ENCODE measurements around the gene PTPRN2.

The PTPRN2 gene

DNA sequence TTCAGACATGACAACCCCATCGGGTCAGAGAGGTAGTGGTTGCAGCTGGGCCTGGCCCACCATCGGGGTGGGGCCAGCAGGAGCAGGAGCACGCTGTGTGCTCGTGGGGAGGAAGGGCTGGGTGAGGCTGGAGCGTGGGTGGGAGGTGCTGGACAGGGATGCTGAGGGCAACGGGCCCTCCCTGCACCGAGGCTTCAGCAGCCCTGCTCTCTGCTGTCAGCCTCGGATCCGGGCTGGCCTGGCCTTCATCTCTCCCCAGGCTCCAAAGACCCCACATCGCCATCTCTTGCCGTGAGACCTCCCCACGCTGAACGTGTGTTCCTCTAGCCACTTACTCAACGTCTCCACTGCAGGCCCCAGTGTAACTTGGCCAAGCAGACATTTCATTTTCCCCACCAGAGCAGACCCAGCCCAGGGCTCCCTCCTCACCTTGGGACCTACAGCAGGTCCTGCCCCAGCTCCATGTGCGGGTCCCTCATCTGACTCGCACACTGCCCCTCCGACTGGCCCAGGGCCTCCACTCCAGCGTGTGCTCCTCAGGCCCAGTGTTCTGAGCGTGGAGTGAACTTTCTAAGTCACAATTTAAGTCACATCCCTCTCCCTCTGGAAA is 788.4 kb downstream of the PTPRN2 start:
- Histone ChIP-seq H2AK5ac (ENCODE audit: low read length) (no peak overlapping the region), H3K4me1 (ENCODE audit: control insufficient read depth, low read depth, low read length) (no peaks in the 10 kb centered on the region), H4K8ac (ENCODE audit: low read depth, low read length) (no peak overlapping the region), H2BK5ac (ENCODE audit: low read length) (no peak overlapping the region), H3K27me3 (ENCODE audit: insufficient read depth, low read length, poor library complexity) (no peaks in the 10 kb centered on the region), H3K27ac (ENCODE audit: low read depth, low read length) (no peak overlapping the region), H3K36me3 (ENCODE audit: control insufficient read depth, insufficient read depth, low read length) (no peaks in the 10 kb centered on the region), H4K5ac (ENCODE audit: low read length) (no peak overlapping the region), H2BK120ac (ENCODE audit: low read depth, low read length) (no peak overlapping the region), H3K4me2 (ENCODE audit: low read length) (no peak overlapping the region), H3K4ac (ENCODE audit: low read depth, low read length) (no peak overlapping the region), H3K79me2 (ENCODE audit: control insufficient read depth, insufficient read depth, low read length) (no peaks in the 10 kb centered on the region), H3K9ac (ENCODE audit: low read length) (no peak overlapping the region), H2BK15ac (replicated peaks; ENCODE audit: low read depth) (no peak overlapping the region), H3K56ac (ENCODE audit: low read length) (no peak overlapping the region), H3K4me3 (ENCODE audit: low read length) (no peak overlapping the region), H3K23ac (ENCODE audit: low read length) (no peak overlapping the region), H3K79me1 (ENCODE audit: low read length) (no peaks in the 10 kb centered on the region), H3K18ac (ENCODE audit: low read length) (no peak overlapping the region)
- no CpG with 5 or more reads among the region's 19 CpGs for WGBS (ENCODE audit: extremely low coverage, insufficient coverage, low lambda C conversion rate)
- DNase-seq, result no peak

- H3K4me3 ChIP-seq (ENCODE audit: low read length), result no peak overlapping the region
- H3K18ac ChIP-seq (ENCODE audit: low read length), result no peak overlapping the region
- no CpG with 5 or more reads among the region's 12 CpGs for WGBS (ENCODE audit: extremely low coverage, insufficient coverage, low lambda C conversion rate)
- no peaks in the 10 kb centered on the region for H3K27me3 ChIP-seq (ENCODE audit: insufficient read depth, low read length, poor library complexity)
- H3K27ac ChIP-seq (ENCODE audit: low read depth, low read length), result no peak overlapping the region
- no peaks in the 10 kb centered on the region for H3K36me3 ChIP-seq (ENCODE audit: control insufficient read depth, insufficient read depth, low read length)
- H2BK120ac ChIP-seq (ENCODE audit: low read depth, low read length), result no peak overlapping the region
- H2BK5ac ChIP-seq (ENCODE audit: low read length), result no peak overlapping the region
- H3K79me2 ChIP-seq (ENCODE audit: control insufficient read depth, insufficient read depth, low read length), result no peaks in the 10 kb centered on the region
- peak; percentile 67 for DNase-seq
- H3K4me1 ChIP-seq (ENCODE audit: control insufficient read depth, low read depth, low read length), result no peaks in the 10 kb centered on the region
- no peak overlapping the region for H3K56ac ChIP-seq (ENCODE audit: low read length)
- no peak overlapping the region for H2BK15ac ChIP-seq (replicated peaks; ENCODE audit: low read depth)
- H3K23ac ChIP-seq (ENCODE audit: low read length), result no peak overlapping the region
- no peak overlapping the region for H3K4ac ChIP-seq (ENCODE audit: low read depth, low read length)
- no peak overlapping the region for H3K9ac ChIP-seq (ENCODE audit: low read length)
- no peak overlapping the region for H4K5ac ChIP-seq (ENCODE audit: low read length)
- no peak overlapping the region for H2AK5ac ChIP-seq (ENCODE audit: low read length)
- no peak overlapping the region for H3K4me2 ChIP-seq (ENCODE audit: low read length)
- H4K8ac ChIP-seq (ENCODE audit: low read depth, low read length), result no peak overlapping the region
- H3K79me1 ChIP-seq (ENCODE audit: low read length), result no peaks in the 10 kb centered on the region
These were observed 790.3 kb downstream of the PTPRN2 start for GRCh38 chr7:157797361-157797760.

GRCh38 chr7:157796846-157797245 is 790.8 kb downstream of the PTPRN2 start:
- no peaks in the 10 kb centered on the region for H3K79me2 ChIP-seq (ENCODE audit: control insufficient read depth, insufficient read depth, low read length)
- no peak overlapping the region for H3K9ac ChIP-seq (ENCODE audit: low read length)
- H2BK120ac ChIP-seq (ENCODE audit: low read depth, low read length), result no peak overlapping the region
- no peak overlapping the region for H3K18ac ChIP-seq (ENCODE audit: low read length)
- no peak overlapping the region for H3K4ac ChIP-seq (ENCODE audit: low read depth, low read length)
- H3K27me3 ChIP-seq (ENCODE audit: insufficient read depth, low read length, poor library complexity), result no peaks in the 10 kb centered on the region
- no peak overlapping the region for H3K56ac ChIP-seq (ENCODE audit: low read length)
- no peaks in the 10 kb centered on the region for H3K4me1 ChIP-seq (ENCODE audit: control insufficient read depth, low read depth, low read length)
- H3K27ac ChIP-seq (ENCODE audit: low read depth, low read length), result no peak overlapping the region
- H3K36me3 ChIP-seq (ENCODE audit: control insufficient read depth, insufficient read depth, low read length), result no peaks in the 10 kb centered on the region
- no peaks in the 10 kb centered on the region for H3K79me1 ChIP-seq (ENCODE audit: low read length)
- no peak overlapping the region for H2BK5ac ChIP-seq (ENCODE audit: low read length)
- H2AK5ac ChIP-seq (ENCODE audit: low read length), result no peak overlapping the region
- H4K5ac ChIP-seq (ENCODE audit: low read length), result no peak overlapping the region
- DNase-seq, result no peak
- H3K23ac ChIP-seq (ENCODE audit: low read length), result no peak overlapping the region
- H3K4me3 ChIP-seq (ENCODE audit: low read length), result no peak overlapping the region
- H4K8ac ChIP-seq (ENCODE audit: low read depth, low read length), result no peak overlapping the region
- no peak overlapping the region for H3K4me2 ChIP-seq (ENCODE audit: low read length)
- no CpG with 5 or more reads among the region's 19 CpGs for WGBS (ENCODE audit: extremely low coverage, insufficient coverage, low lambda C conversion rate)
- H2BK15ac ChIP-seq (replicated peaks; ENCODE audit: low read depth), result no peak overlapping the region

GRCh38 chr7:157795643-157796042 is 792.0 kb downstream of the PTPRN2 start:
- Histone ChIP-seq H3K27ac (ENCODE audit: low read depth, low read length) (no peak overlapping the region), H2BK15ac (replicated peaks; ENCODE audit: low read depth) (no peak overlapping the region), H3K23ac (ENCODE audit: low read length) (no peak overlapping the region), H3K79me2 (ENCODE audit: control insufficient read depth, insufficient read depth, low read length) (no peaks in the 10 kb centered on the region), H3K4ac (ENCODE audit: low read depth, low read length) (no peak overlapping the region), H3K9ac (ENCODE audit: low read length) (no peak overlapping the region), H2BK5ac (ENCODE audit: low read length) (no peak overlapping the region), H3K36me3 (ENCODE audit: control insufficient read depth, insufficient read depth, low read length) (no peaks in the 10 kb centered on the region), H3K4me2 (ENCODE audit: low read length) (no peak overlapping the region), H3K79me1 (ENCODE audit: low read length) (no peaks in the 10 kb centered on the region), H2BK120ac (ENCODE audit: low read depth, low read length) (no peak overlapping the region), H3K27me3 (ENCODE audit: insufficient read depth, low read length, poor library complexity) (no peaks in the 10 kb centered on the region), H3K18ac (ENCODE audit: low read length) (no peak overlapping the region), H2AK5ac (ENCODE audit: low read length) (no peak overlapping the region), H3K4me3 (ENCODE audit: low read length) (no peak overlapping the region), H4K5ac (ENCODE audit: low read length) (no peak overlapping the region), H4K8ac (ENCODE audit: low read depth, low read length) (no peak overlapping the region), H3K4me1 (ENCODE audit: control insufficient read depth, low read depth, low read length) (no peaks in the 10 kb centered on the region), H3K56ac (ENCODE audit: low read length) (no peak overlapping the region)
- no peak for DNase-seq
- WGBS (ENCODE audit: extremely low coverage, insufficient coverage, low lambda C conversion rate), result no CpG with 5 or more reads among the region's 13 CpGs

GRCh38 chr7:157795199-157795598 is 792.4 kb downstream of the PTPRN2 start:
- no peak overlapping the region for H2BK120ac ChIP-seq (ENCODE audit: low read depth, low read length)
- no peaks in the 10 kb centered on the region for H3K36me3 ChIP-seq (ENCODE audit: control insufficient read depth, insufficient read depth, low read length)
- H2AK5ac ChIP-seq (ENCODE audit: low read length), result no peak overlapping the region
- no peak overlapping the region for H3K27ac ChIP-seq (ENCODE audit: low read depth, low read length)
- no peaks in the 10 kb centered on the region for H3K79me2 ChIP-seq (ENCODE audit: control insufficient read depth, insufficient read depth, low read length)
- no peaks in the 10 kb centered on the region for H3K27me3 ChIP-seq (ENCODE audit: insufficient read depth, low read length, poor library complexity)
- no peak overlapping the region for H3K4me3 ChIP-seq (ENCODE audit: low read length)
- no peak overlapping the region for H3K23ac ChIP-seq (ENCODE audit: low read length)
- H3K56ac ChIP-seq (ENCODE audit: low read length), result no peak overlapping the region
- no peak overlapping the region for H4K5ac ChIP-seq (ENCODE audit: low read length)
- no peak overlapping the region for H3K4me2 ChIP-seq (ENCODE audit: low read length)
- no peak overlapping the region for H3K9ac ChIP-seq (ENCODE audit: low read length)
- no peak overlapping the region for H3K18ac ChIP-seq (ENCODE audit: low read length)
- DNase-seq, result no peak
- no peaks in the 10 kb centered on the region for H3K4me1 ChIP-seq (ENCODE audit: control insufficient read depth, low read depth, low read length)
- H2BK15ac ChIP-seq (replicated peaks; ENCODE audit: low read depth), result no peak overlapping the region
- H3K4ac ChIP-seq (ENCODE audit: low read depth, low read length), result no peak overlapping the region
- H3K79me1 ChIP-seq (ENCODE audit: low read length), result no peaks in the 10 kb centered on the region
- no peak overlapping the region for H4K8ac ChIP-seq (ENCODE audit: low read depth, low read length)
- no CpG with 5 or more reads among the region's 5 CpGs for WGBS (ENCODE audit: extremely low coverage, insufficient coverage, low lambda C conversion rate)
- no peak overlapping the region for H2BK5ac ChIP-seq (ENCODE audit: low read length)

DNA sequence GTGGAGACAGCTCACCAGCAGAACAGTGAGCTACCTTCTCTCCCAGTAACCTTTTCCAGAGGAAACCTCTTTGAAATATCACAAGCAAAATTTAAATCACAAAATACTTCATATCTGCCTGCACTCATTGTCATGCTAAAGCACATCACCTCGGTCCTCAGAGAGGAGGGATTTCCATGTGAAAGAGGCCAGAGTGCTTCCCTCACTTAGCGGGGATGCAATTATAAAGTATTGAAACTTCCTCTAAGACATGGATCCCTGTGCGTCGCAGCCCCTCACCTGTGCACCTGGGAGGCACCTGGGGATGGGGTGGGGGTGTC is 792.9 kb downstream of the PTPRN2 start:
- H4K5ac ChIP-seq (ENCODE audit: low read length), result no peak overlapping the region
- no peak overlapping the region for H3K4me2 ChIP-seq (ENCODE audit: low read length)
- no peak overlapping the region for H4K8ac ChIP-seq (ENCODE audit: low read depth, low read length)
- no peak overlapping the region for H3K4me3 ChIP-seq (ENCODE audit: low read length)
- no peak overlapping the region for H3K27ac ChIP-seq (ENCODE audit: low read depth, low read length)
- no peak overlapping the region for H2BK5ac ChIP-seq (ENCODE audit: low read length)
- H3K79me2 ChIP-seq (ENCODE audit: control insufficient read depth, insufficient read depth, low read length), result no peaks in the 10 kb centered on the region
- H2BK15ac ChIP-seq (replicated peaks; ENCODE audit: low read depth), result no peak overlapping the region
- H3K79me1 ChIP-seq (ENCODE audit: low read length), result no peaks in the 10 kb centered on the region
- no peak overlapping the region for H3K56ac ChIP-seq (ENCODE audit: low read length)
- H3K36me3 ChIP-seq (ENCODE audit: control insufficient read depth, insufficient read depth, low read length), result no peaks in the 10 kb centered on the region
- H3K4me1 ChIP-seq (ENCODE audit: control insufficient read depth, low read depth, low read length), result no peaks in the 10 kb centered on the region
- no peak for DNase-seq
- no peak overlapping the region for H3K23ac ChIP-seq (ENCODE audit: low read length)
- H3K9ac ChIP-seq (ENCODE audit: low read length), result no peak overlapping the region
- H3K18ac ChIP-seq (ENCODE audit: low read length), result no peak overlapping the region
- no peak overlapping the region for H2AK5ac ChIP-seq (ENCODE audit: low read length)
- no peak overlapping the region for H2BK120ac ChIP-seq (ENCODE audit: low read depth, low read length)
- no peaks in the 10 kb centered on the region for H3K27me3 ChIP-seq (ENCODE audit: insufficient read depth, low read length, poor library complexity)
- H3K4ac ChIP-seq (ENCODE audit: low read depth, low read length), result no peak overlapping the region
- no CpG with 5 or more reads among the region's 4 CpGs for WGBS (ENCODE audit: extremely low coverage, insufficient coverage, low lambda C conversion rate)
